Mesodermal cell (in vitro differentiated cells): ENCODE results near the gene MRPL19.
"Not testable (repeated sequence)": the region's sequence is repeated elsewhere in the genome, so short reads cannot be mapped to it uniquely, and the experiment has no call there.

ENCODE experiments used
- H3K27ac ChIP-seq: 2 replicates; pipeline ENCODE4 v1.7.0; 2013; ENCODE audit warnings: mild to moderate bottlenecking, low read depth, low read length, moderate library complexity; ENCODE audit not compliant: severe bottlenecking
- H3K36me3 ChIP-seq: 2 replicates; pipeline ENCODE4 v1.7.1; 2013; ENCODE audit warnings: mild to moderate bottlenecking, low read length, moderate library complexity; ENCODE audit not compliant: control insufficient read depth, insufficient read depth
- H3K4me1 ChIP-seq: one replicate; pipeline ENCODE4 v1.7.1; 2013; ENCODE audit warnings: mild to moderate bottlenecking, low read length; ENCODE audit not compliant: insufficient read depth, control insufficient read depth, poor library complexity, severe bottlenecking
- H3K4me3 ChIP-seq: 2 replicates; pipeline ENCODE4 v1.7.0; 2013; ENCODE audit warnings: low read length, control low read depth, mild to moderate bottlenecking; ENCODE audit not compliant: insufficient read depth, poor library complexity, severe bottlenecking; ENCODE audit errors: extremely low read depth
- H3K9me3 ChIP-seq: 2 replicates; pipeline ENCODE4 v1.7.1; 2013; ENCODE audit warnings: mild to moderate bottlenecking, low read length, moderate library complexity; ENCODE audit not compliant: control insufficient read depth
- WGBS, 2 experiments: methylation state at CpG; one replicate each; pipeline ENCODE4 v1.1.5; 2013; ENCODE audit warnings: missing lambda C conversion rate in 2 of 2; ENCODE audit not compliant: insufficient coverage in 2 of 2; 5-methylcytosine and 5-hydroxymethylcytosine counted together

The MRPL19 gene

GRCh38 chr2:75667884-75668283 lies 21.3 kb downstream of the MRPL19 start:
- Histone ChIP-seq H3K9me3 (no peaks in the 10 kb centered on the region), H3K4me3 (no peak overlapping the region), H3K36me3 (peaks cover 52% of the 10 kb centered on the region), H3K4me1 (no peaks in the 10 kb centered on the region), H3K27ac (peak overlapping the region; percentile 77)
- WGBS, 2 experiments: 100% methylated on average over 1 of the region's 2 CpGs

GRCh38 chr2:75675423-75675822 lies 28.8 kb downstream of the MRPL19 start:
- WGBS, 2 experiments: 80% methylated on average over 1 of the region's 4 CpGs; no CpG with 5 or more reads in 1 of the 2 experiments
- H3K27ac ChIP-seq, H3K4me3 ChIP-seq, H3K9me3 ChIP-seq, H3K4me1 ChIP-seq: not testable (repeated sequence)
- peaks cover 21% of the 10 kb centered on the region for H3K36me3 ChIP-seq

GRCh38 chr2:75675908-75676307 lies 29.3 kb downstream of the MRPL19 start:
- Histone ChIP-seq H3K4me3 (no peak overlapping the region), H3K36me3 (peaks cover 21% of the 10 kb centered on the region), H3K9me3 (no peaks in the 10 kb centered on the region), H3K27ac (no peak overlapping the region), H3K4me1 (no peaks in the 10 kb centered on the region)
- WGBS, 2 experiments: 93% methylated on average over 3 of the region's 3 CpGs; no CpG with 5 or more reads in 1 of the 2 experiments

GRCh38 chr2:75676464-75676863 lies 29.9 kb downstream of the MRPL19 start:
- no peaks in the 10 kb centered on the region for H3K4me1 ChIP-seq
- H3K27ac ChIP-seq: no peak overlapping the region
- 100% methylated on average over 2 of the region's 3 CpGs for WGBS, 2 experiments
- peaks cover 23% of the 10 kb centered on the region for H3K36me3 ChIP-seq
- H3K9me3 ChIP-seq: no peaks in the 10 kb centered on the region
- no peak overlapping the region for H3K4me3 ChIP-seq

- peaks cover 19% of the 10 kb centered on the region for H3K36me3 ChIP-seq
- H3K27ac ChIP-seq: no peak overlapping the region
- H3K9me3 ChIP-seq: no peaks in the 10 kb centered on the region
- H3K4me3 ChIP-seq: no peak overlapping the region
- 100% methylated on average over 1 of the region's 1 CpG for WGBS, 2 experiments
- H3K4me1 ChIP-seq: no peaks in the 10 kb centered on the region
Observed at GRCh38 chr2:75679556-75679955, 33.0 kb downstream of the MRPL19 start.

GRCh38 chr2:75680402-75680801 lies 33.8 kb downstream of the MRPL19 start:
- Histone ChIP-seq H3K27ac (no peak overlapping the region), H3K4me3 (no peak overlapping the region), H3K36me3 (peaks cover 23% of the 10 kb centered on the region), H3K9me3 (no peaks in the 10 kb centered on the region), H3K4me1 (no peaks in the 10 kb centered on the region)
- 92 to 100% methylated on average over 1 of the region's 1 CpG for WGBS, 2 experiments

GRCh38 chr2:75683430-75683829 lies 36.8 kb downstream of the MRPL19 start:
- 100% methylated on average over 4 of the region's 5 CpGs; no CpG with 5 or more reads in 1 of the 2 experiments for WGBS, 2 experiments

GRCh38 chr2:75688196-75688595 lies 41.6 kb downstream of the MRPL19 start:
- Histone ChIP-seq H3K36me3 (peaks cover 31% of the 10 kb centered on the region), H3K4me3 (no peak overlapping the region), H3K4me1 (no peaks in the 10 kb centered on the region), H3K9me3 (no peaks in the 10 kb centered on the region), H3K27ac (no peak overlapping the region)
- WGBS, 2 experiments: no CpG with 5 or more reads among the region's 1 CpG

More at GRCh38 chr2:75683430-75683829, 36.8 kb downstream of the MRPL19 start:
- H3K36me3 ChIP-seq: peaks cover 41% of the 10 kb centered on the region
- H3K4me1 ChIP-seq, H3K4me3 ChIP-seq, H3K9me3 ChIP-seq, H3K27ac ChIP-seq: not testable (repeated sequence)

GRCh38 chr2:75698918-75699317 lies 52.3 kb downstream of the MRPL19 start:
- no peaks in the 10 kb centered on the region for H3K4me1 ChIP-seq
- H3K9me3 ChIP-seq: no peaks in the 10 kb centered on the region
- no peak overlapping the region for H3K27ac ChIP-seq
- no peak overlapping the region for H3K4me3 ChIP-seq
- peaks cover 39% of the 10 kb centered on the region for H3K36me3 ChIP-seq
- WGBS, 2 experiments: 83 to 100% methylated on average over 2 of the region's 2 CpGs

GRCh38 chr2:75702593-75702992 lies 56.0 kb downstream of the MRPL19 start:
- Histone ChIP-seq H3K9me3 (no peaks in the 10 kb centered on the region), H3K27ac (no peak overlapping the region), H3K36me3 (peaks cover 43% of the 10 kb centered on the region), H3K4me1 (no peaks in the 10 kb centered on the region), H3K4me3 (no peak overlapping the region)
- no CpG with 5 or more reads among the region's 4 CpGs for WGBS, 2 experiments

GRCh38 chr2:75703589-75704287 lies 57.2 kb downstream of the MRPL19 start:
- WGBS, 2 experiments: 100% methylated on average over 2 of the region's 4 CpGs; no CpG with 5 or more reads in 1 of the 2 experiments
- H3K36me3 ChIP-seq: peaks cover 38% of the 10 kb centered on the region
- no peaks in the 10 kb centered on the region for H3K9me3 ChIP-seq
- peaks cover 6% of the 10 kb centered on the region for H3K4me1 ChIP-seq
- H3K4me3 ChIP-seq: no peak overlapping the region
- H3K27ac ChIP-seq: no peak overlapping the region
